Measurements from ENCODE around the gene ADAMTSL3.

- TF ChIP-seq CTCF (IDR thresholded peaks at IDR 0.05), result no peak
- no peak for TF ChIP-seq POLR2A (IDR thresholded peaks at IDR 0.05)
Observed at GRCh38 chr15:83739629-83740028, 85.7 kb downstream of the ADAMTSL3 start.
